ENCODE data around the gene PLCB3. TPM values are rescaled to one million over a fixed set of nuclear protein-coding genes. Genes with fewer than 3 reads are reported as not detected.

PLCB3 gene
- total RNA-seq, 1 experiment from 2014 or later = 80.2 TPM

- Histone ChIP-seq H3K79me1 (ENCODE audit: insufficient read depth, low read depth, low read length, poor library complexity, severe bottlenecking) (no peaks in the 10 kb centered on the region), H2AFZ (ENCODE audit: low read length) (no peak overlapping the region), H3K79me2 (ENCODE audit: insufficient read depth, low read length) (no peaks in the 10 kb centered on the region), H3K9ac (ENCODE audit: extremely low read depth, insufficient read length, low read length) (no peak overlapping the region), H2BK12ac (ENCODE audit: insufficient read length, low read depth, low read length) (no peak overlapping the region), H3K9me3 (ENCODE audit: control insufficient read depth, low read depth, low read length) (no peaks in the 10 kb centered on the region), H2BK20ac (ENCODE audit: low read depth, low read length, poor library complexity, severe bottlenecking) (no peak overlapping the region), H3K23ac (ENCODE audit: insufficient read length, low read depth, low read length) (no peak overlapping the region), H3K4me2 (ENCODE audit: insufficient read depth, insufficient read length, low read length) (no peak overlapping the region), H4K91ac (ENCODE audit: insufficient read length, low read depth, low read length) (no peak overlapping the region), H2BK5ac (ENCODE audit: insufficient read length, low read length) (no peak overlapping the region), H3K18ac (ENCODE audit: insufficient read length, low read depth, low read length) (no peak overlapping the region), H3K56ac (ENCODE audit: insufficient read length, low read depth, low read length) (no peak overlapping the region), H4K20me1 (ENCODE audit: control insufficient read depth, insufficient read depth, insufficient read length) (no peaks in the 10 kb centered on the region), H3K4ac (ENCODE audit: low read depth, low read length) (no peak overlapping the region), H2BK15ac (ENCODE audit: low read depth, low read length) (no peak overlapping the region), H2AK5ac (ENCODE audit: insufficient read length, low read length) (no peak overlapping the region), H4K8ac (replicated peaks; ENCODE audit: insufficient read length, low read depth, low read length) (no peak overlapping the region), H3K14ac (ENCODE audit: insufficient read depth, low read length) (no peak overlapping the region), H3K23me2 (ENCODE audit: insufficient read length, low read depth, low read length, poor library complexity, severe bottlenecking) (peaks cover 21% of the 10 kb centered on the region), H3T11ph (ENCODE audit: low read length) (no peak overlapping the region), H3K27ac (ENCODE audit: insufficient read length, low read depth, low read length) (no peak overlapping the region), H3K4me1 (ENCODE audit: insufficient read depth, low read length) (0 out of 2 replicates have a peak, but pooled peaks cover 3% of the 10 kb centered on the region), H2BK120ac (ENCODE audit: low read depth, low read length, poor library complexity, severe bottlenecking) (no peak overlapping the region), H3K27me3 (ENCODE audit: insufficient read depth, low read length) (no peaks in the 10 kb centered on the region; the same call in 1 of the 2 replicates), H4K5ac (ENCODE audit: insufficient read length, low read depth, low read length) (no peak overlapping the region)
- Mint-ChIP-seq H3K4me3 (peak overlapping the region; percentile 74 to 91; a peak in 4 of 5 replicates), H3K27me3 (ENCODE audit: low read depth) (peaks cover 20% of the 10 kb centered on the region), H3K9me3 (no peaks in the 10 kb centered on the region), H3K36me3 (ENCODE audit: insufficient read depth in 1 of 3, low read depth in 3 of 3) (peaks cover 2 to 8% (median 3%) of the 10 kb centered on the region in 3 experiments; a peak in 4 of 7 replicates), H3K4me1 (peaks cover 20 to 31% of the 10 kb centered on the region in 2 experiments), H3K27ac (no peak overlapping the region)
- WGBS (ENCODE audit: extremely low coverage, insufficient read length, low lambda C conversion rate) = no CpG with 5 or more reads among the region's 15 CpGs
- TF ChIP-seq, protein P1, sequence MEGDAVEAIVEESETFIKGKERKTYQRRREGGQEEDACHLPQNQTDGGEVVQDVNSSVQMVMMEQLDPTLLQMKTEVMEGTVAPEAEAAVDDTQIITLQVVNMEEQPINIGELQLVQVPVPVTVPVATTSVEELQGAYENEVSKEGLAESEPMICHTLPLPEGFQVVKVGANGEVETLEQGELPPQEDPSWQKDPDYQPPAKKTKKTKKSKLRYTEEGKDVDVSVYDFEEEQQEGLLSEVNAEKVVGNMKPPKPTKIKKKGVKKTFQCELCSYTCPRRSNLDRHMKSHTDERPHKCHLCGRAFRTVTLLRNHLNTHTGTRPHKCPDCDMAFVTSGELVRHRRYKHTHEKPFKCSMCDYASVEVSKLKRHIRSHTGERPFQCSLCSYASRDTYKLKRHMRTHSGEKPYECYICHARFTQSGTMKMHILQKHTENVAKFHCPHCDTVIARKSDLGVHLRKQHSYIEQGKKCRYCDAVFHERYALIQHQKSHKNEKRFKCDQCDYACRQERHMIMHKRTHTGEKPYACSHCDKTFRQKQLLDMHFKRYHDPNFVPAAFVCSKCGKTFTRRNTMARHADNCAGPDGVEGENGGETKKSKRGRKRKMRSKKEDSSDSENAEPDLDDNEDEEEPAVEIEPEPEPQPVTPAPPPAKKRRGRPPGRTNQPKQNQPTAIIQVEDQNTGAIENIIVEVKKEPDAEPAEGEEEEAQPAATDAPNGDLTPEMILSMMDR (conservative IDR thresholded peaks at IDR 0.05) = no peak
- no peak for DNase-seq
These were observed 19.0 kb upstream of the PLCB3 start for GRCh38 chr11:64232182-64232966.

All from H9 (cell line).